Gastrocnemius medialis (tissue), 4 donors: ENCODE results near the gene SPATA46. TPM values are rescaled to one million over a fixed set of nuclear protein-coding genes. Genes with fewer than 3 reads are reported as not detected.

Experiments
- ATAC-seq, 2 donors: fragments of 150-250 bp; one replicate each; pipeline ENCODE4 v1.9.1; 2016
- DNase-seq, 2 donors: peaks; one replicate each; pipeline ENCODE4 v3.0.0-alpha.2; 2019
- H3K27ac ChIP-seq, 4 donors: fragments of 200-600 bp; sonication (generic); 1 replicate in 1 of 4; 2 replicates in 3 of 4; pipeline ENCODE4 v1.5.1; 2016 to 2018; ENCODE audit warnings: mild to moderate bottlenecking in 2 of 4, moderate library complexity in 1 of 4
- H3K27me3 ChIP-seq, 3 donors: fragments of 200-600 bp; sonication (generic) in 2 of 3; 1 replicate in 1 of 3; 2 replicates in 2 of 3; pipeline versions ENCODE4 v1.5.1 to v1.6.0; 2016 to 2019; ENCODE audit warnings: mild to moderate bottlenecking in 1 of 3, moderate library complexity in 1 of 3
- H3K36me3 ChIP-seq, 2 donors: fragments of 200-600 bp; sonication (generic) in 1 of 2; one replicate each; pipeline ENCODE4 v1.5.1; 2017 to 2018
- H3K4me1 ChIP-seq, 2 donors: fragments of 200-600 bp; sonication (generic) in 1 of 2; one replicate each; pipeline ENCODE4 v1.5.1; 2016 to 2017; ENCODE audit warnings: mild to moderate bottlenecking in 2 of 2
- H3K4me3 ChIP-seq, 4 donors: fragments of 200-600 bp; sonication (generic) in 3 of 4; 1 replicate in 1 of 4; 2 replicates in 3 of 4; pipeline ENCODE4 v1.5.1; 2016 to 2019; ENCODE audit warnings: mild to moderate bottlenecking in 2 of 4
- H3K9me3 ChIP-seq, 3 donors: fragments of 200-600 bp; sonication (generic) in 2 of 3; 1 replicate in 1 of 3; 2 replicates in 2 of 3; pipeline ENCODE4 v1.5.1; 2016 to 2019
- CTCF ChIP-seq, 5 experiments: fragments of 450-650 bp in 3 of 5; fragments of 200-600 bp in 2 of 5; sonication (generic) in 2 of 5; IDR thresholded peaks in 4 of 5; conservative IDR thresholded peaks in 1 of 5; 1 replicate in 4 of 5; 2 replicates in 1 of 5; pipeline ENCODE4 v1.5.1; 2016 to 2019; ENCODE audit warnings: antibody characterized with exemption in 5 of 5, mild to moderate bottlenecking in 3 of 5, moderate library complexity in 3 of 5
- POLR2A ChIP-seq, 2 donors: fragments of 450-650 bp; IDR thresholded peaks; one replicate each; pipeline ENCODE4 v1.6.1; 2017; ENCODE audit warnings: antibody characterized with exemption in 2 of 2, mild to moderate bottlenecking in 2 of 2, moderate library complexity in 2 of 2
- in situ Hi-C, 4 donors: fragments of 200-750 bp; cut with MboI; loops; one replicate each; pipeline versions ENCODE4 v1.15.0 to v1.8.0; 2017; ENCODE audit warnings: low sequenced_read_pairs in 4 of 4
- intact Hi-C: fragments of 100-400 bp; cut with DNase I; formaldehyde crosslinking; loops from one replicate; pipeline ENCODE4 v1.15.1; 2023; ENCODE audit warnings: low total_unique reads
- total RNA-seq, 4 donors: library from RNA; depleted of rRNA; stranded (reverse); fragments of >200 nt; gene quantifications; one replicate each; pipeline versions ENCODE4 v1.1.0 to v1.2.3, GENCODE V29; 2016

The SPATA46 gene
- total RNA-seq, 4 donors from 2014 or later = 1.7 TPM; not detected in 3

DNA sequence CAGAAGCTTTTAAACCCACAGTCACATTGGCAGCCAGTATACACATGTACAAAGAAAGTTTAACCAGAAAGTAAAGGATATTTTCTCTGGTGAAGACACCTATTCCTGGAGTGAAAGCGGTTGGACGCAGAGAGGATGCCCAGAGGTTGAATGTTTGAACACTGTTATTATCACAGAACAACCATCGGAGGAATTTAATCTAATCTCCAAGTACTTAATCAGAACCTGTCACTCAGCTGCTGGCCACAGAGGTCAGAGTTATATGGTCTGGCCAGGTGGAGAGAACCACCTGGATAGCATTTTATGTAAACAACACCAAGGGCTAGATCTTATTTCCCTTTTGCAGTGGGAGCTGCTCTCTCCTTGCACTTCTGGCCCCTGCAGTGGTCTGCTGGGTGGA, 29.4 kb downstream of the SPATA46 start:
- H3K4me3 ChIP-seq = no peak overlapping the region
- no peak for DNase-seq
- TF ChIP-seq POLR2A (IDR thresholded peaks at IDR 0.05) = no peak
- TF ChIP-seq CTCF (IDR thresholded peaks at IDR 0.05 in 4 of 5, conservative IDR thresholded peaks at IDR 0.05 in 1 of 5) = no peak
- no peaks in the 10 kb centered on the region for H3K9me3 ChIP-seq
- H3K4me1 ChIP-seq = no peaks in the 10 kb centered on the region
- H3K27ac ChIP-seq = no peak overlapping the region
- in situ Hi-C loops (no loop called here), intact Hi-C loops (no loop called here)
- H3K36me3 ChIP-seq = no peaks in the 10 kb centered on the region
- ATAC-seq = no peak
- H3K27me3 ChIP-seq = no peaks in the 10 kb centered on the region

DNA sequence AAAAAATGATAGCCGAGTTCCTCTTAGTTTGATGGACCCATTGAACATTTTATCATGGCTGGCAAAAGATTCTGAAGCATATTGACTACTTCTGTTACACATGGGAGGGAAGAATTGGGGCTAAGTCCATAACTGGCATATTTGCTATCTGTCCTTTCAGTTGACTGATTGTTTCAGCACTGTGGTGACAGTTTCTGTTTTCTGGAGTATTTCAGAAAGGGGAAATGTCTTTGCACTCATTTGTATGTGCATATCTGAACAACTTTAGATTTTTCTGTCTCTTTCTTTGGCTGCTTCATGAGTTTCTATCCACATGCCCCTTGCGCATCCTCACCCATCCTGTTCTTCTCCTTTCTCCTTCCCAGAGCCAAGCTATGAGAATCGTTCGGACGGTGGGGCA, 33.2 kb downstream of the SPATA46 start:
- Histone ChIP-seq H3K36me3 (no peaks in the 10 kb centered on the region), H3K4me3 (no peak overlapping the region), H3K27ac (no peak overlapping the region), H3K27me3 (no peaks in the 10 kb centered on the region), H3K4me1 (no peaks in the 10 kb centered on the region), H3K9me3 (no peaks in the 10 kb centered on the region)
- ATAC-seq = no peak
- intact Hi-C loops = no loop called here
- TF ChIP-seq CTCF (IDR thresholded peaks at IDR 0.05 in 4 of 5, conservative IDR thresholded peaks at IDR 0.05 in 1 of 5) = no peak
- TF ChIP-seq POLR2A (IDR thresholded peaks at IDR 0.05) = no peak
- no peak for DNase-seq
- in situ Hi-C loops = no loop called here

DNA sequence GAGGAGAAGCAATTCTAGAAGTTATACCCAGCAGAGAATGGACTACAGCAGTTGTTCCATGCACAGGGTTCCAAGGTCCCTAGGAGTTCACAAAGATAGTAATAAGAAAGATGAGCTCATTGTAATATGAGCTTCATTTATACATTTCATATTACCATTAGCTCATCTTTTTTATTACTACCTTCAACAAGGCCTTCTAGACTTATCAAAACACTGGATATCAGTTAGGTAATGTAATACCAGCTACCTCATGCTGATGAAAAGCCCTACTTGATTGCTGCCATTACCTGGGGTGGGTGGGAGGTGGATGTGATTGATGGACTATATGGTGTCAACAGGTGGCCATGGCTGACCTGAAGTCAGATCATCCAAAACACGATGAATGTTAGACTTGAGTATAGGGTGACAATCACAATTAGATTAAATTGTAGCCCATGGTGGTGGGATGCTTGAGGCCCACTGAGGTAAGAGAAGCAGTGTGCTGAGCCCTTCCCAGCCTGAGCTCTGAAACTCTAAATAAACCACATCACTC, 34.1 kb downstream of the SPATA46 start:
- H3K4me1 ChIP-seq = no peaks in the 10 kb centered on the region
- no peaks in the 10 kb centered on the region for H3K36me3 ChIP-seq
- TF ChIP-seq POLR2A (IDR thresholded peaks at IDR 0.05) = no peak
- TF ChIP-seq CTCF (IDR thresholded peaks at IDR 0.05 in 4 of 5, conservative IDR thresholded peaks at IDR 0.05 in 1 of 5) = no peak
- H3K4me3 ChIP-seq = no peak overlapping the region
- H3K27ac ChIP-seq = no peak overlapping the region
- ATAC-seq = no peak
- intact Hi-C loops = no loop called here
- no peaks in the 10 kb centered on the region for H3K9me3 ChIP-seq
- in situ Hi-C loops = no loop called here
- no peak for DNase-seq
- H3K27me3 ChIP-seq = no peaks in the 10 kb centered on the region

GRCh38 chr1:162336621-162337285, 39.9 kb downstream of the SPATA46 start:
- TF ChIP-seq POLR2A (IDR thresholded peaks at IDR 0.05) (no peak), CTCF (IDR thresholded peaks at IDR 0.05 in 4 of 5, conservative IDR thresholded peaks at IDR 0.05 in 1 of 5) (no peak)
- Histone ChIP-seq H3K9me3 (no peaks in the 10 kb centered on the region), H3K36me3 (no peaks in the 10 kb centered on the region), H3K27ac (no peak overlapping the region), H3K4me3 (no peak overlapping the region), H3K4me1 (no peaks in the 10 kb centered on the region), H3K27me3 (no peaks in the 10 kb centered on the region)
- in situ Hi-C loops = no loop called here
- no peak for ATAC-seq
- intact Hi-C loops = no loop called here
- DNase-seq = no peak

GRCh38 chr1:162335126-162335525, 41.5 kb downstream of the SPATA46 start:
- Histone ChIP-seq H3K27me3 (no peaks in the 10 kb centered on the region), H3K27ac (no peak overlapping the region), H3K9me3 (no peaks in the 10 kb centered on the region), H3K4me3 (no peak overlapping the region), H3K36me3 (no peaks in the 10 kb centered on the region), H3K4me1 (no peaks in the 10 kb centered on the region)
- intact Hi-C loops = no loop called here
- in situ Hi-C loops = no loop called here
- DNase-seq = no peak
- no peak for ATAC-seq
- TF ChIP-seq POLR2A (IDR thresholded peaks at IDR 0.05) (no peak), CTCF (IDR thresholded peaks at IDR 0.05 in 4 of 5, conservative IDR thresholded peaks at IDR 0.05 in 1 of 5) (no peak)
